Calu3 (cell line): Measurements from ENCODE around the gene ARSK. TPM values are rescaled to one million over a fixed set of nuclear protein-coding genes. Genes with fewer than 3 reads are reported as not detected.

ENCODE experiments used
- BruUV-seq: library from RNA; stranded (reverse); fragments of 400-500 nt; replicated peaks from 2 replicates; lab custom pipeline; 2021; lab: Mats Ljungman, UMichigan
- CTCF ChIA-PET: fragments of 300-600 bp; sonication (Branson Sonifier 250); formaldehyde crosslinking; loops from one replicate; lab custom pipeline; 2022; ENCODE audit warnings: antibody characterized with exemption; lab: Charles Lee
- DNase-seq: peaks from one replicate; pipeline ENCODE4 v3.0.0; 2022
- H3K27ac Mint-ChIP-seq: one replicate; pipeline ENCODE4 v1.8.0; 2022; ENCODE audit warnings: mixed read lengths; ENCODE audit not compliant: unreplicated experiment
- H3K27me3 Mint-ChIP-seq: one replicate; pipeline ENCODE4 v1.8.0; 2022; ENCODE audit warnings: mixed read lengths; ENCODE audit not compliant: unreplicated experiment
- H3K36me3 Mint-ChIP-seq: one replicate; pipeline ENCODE4 v1.8.0; 2022; ENCODE audit warnings: mild to moderate bottlenecking, moderate library complexity, mixed read lengths; ENCODE audit not compliant: insufficient read depth, unreplicated experiment
- H3K4me1 Mint-ChIP-seq: one replicate; pipeline ENCODE4 v1.8.0; 2022; ENCODE audit warnings: mild to moderate bottlenecking, low read depth, mixed read lengths; ENCODE audit not compliant: unreplicated experiment
- H3K4me3 Mint-ChIP-seq: one replicate; pipeline ENCODE4 v1.8.0; 2022; ENCODE audit warnings: mild to moderate bottlenecking, low read depth, moderate library complexity, mixed read lengths; ENCODE audit not compliant: unreplicated experiment
- H3K9me3 Mint-ChIP-seq: one replicate; pipeline ENCODE4 v1.8.0; 2022; ENCODE audit warnings: low read depth, mixed read lengths; ENCODE audit not compliant: unreplicated experiment
- CTCF ChIP-seq: fragments of 200-600 bp; IDR thresholded peaks from one replicate; pipeline ENCODE4 v1.8.0; 2022; ENCODE audit warnings: antibody characterized with exemption; ENCODE audit not compliant: unreplicated experiment
- intact Hi-C: fragments of 100-400 bp; cut with micrococcal nuclease; formaldehyde crosslinking; loops from one replicate; pipeline ENCODE4 v1.10.0; 2022; ENCODE audit not compliant: unreplicated experiment
- total RNA-seq: library from RNA; stranded (reverse); gene quantifications from 2 replicates; pipeline ENCODE4 v1.2.3, GENCODE V29; 2022

ARSK gene
- total RNA-seq, 1 experiment from 2014 or later = 6.6 TPM

- no peaks in the 10 kb centered on the region for H3K4me1 Mint-ChIP-seq
- H3K4me3 Mint-ChIP-seq = no peak overlapping the region
- H3K9me3 Mint-ChIP-seq = peaks cover 8% of the 10 kb centered on the region
- intact Hi-C loops = no loop called here
- no peaks in the 10 kb centered on the region for H3K36me3 Mint-ChIP-seq
- TF ChIP-seq CTCF = no peak
- H3K27ac Mint-ChIP-seq = no peak overlapping the region
- CTCF ChIA-PET = interaction anchor here (1.1 kb wide), 1 partner anchor 13 kb away, joined by 5 read pairs; no protein-coding TSS in a partner anchor
- H3K27me3 Mint-ChIP-seq = no peaks in the 10 kb centered on the region
- DNase-seq = no peak
- BruUV-seq = no TSS peak
Measured at GRCh38 chr5:95610546-95610945, 55.6 kb downstream of the ARSK start.

- no TSS peak for BruUV-seq
- no peak for DNase-seq
- intact Hi-C loops = no loop called here
- peaks cover 8% of the 10 kb centered on the region for H3K9me3 Mint-ChIP-seq
- no peaks in the 10 kb centered on the region for H3K4me1 Mint-ChIP-seq
- no peak overlapping the region for H3K4me3 Mint-ChIP-seq
- no peak for TF ChIP-seq CTCF
- H3K27me3 Mint-ChIP-seq = no peaks in the 10 kb centered on the region
- CTCF ChIA-PET = interaction anchor here (1.1 kb wide), 1 partner anchor 12 kb away, joined by 5 read pairs; no protein-coding TSS in a partner anchor
- H3K36me3 Mint-ChIP-seq = no peaks in the 10 kb centered on the region
- no peak overlapping the region for H3K27ac Mint-ChIP-seq
Measured at GRCh38 chr5:95611396-95611795, 56.5 kb downstream of the ARSK start.

- Mint-ChIP-seq H3K4me1 (no peaks in the 10 kb centered on the region), H3K36me3 (no peaks in the 10 kb centered on the region), H3K9me3 (peaks cover 8% of the 10 kb centered on the region), H3K4me3 (no peak overlapping the region), H3K27ac (no peak overlapping the region), H3K27me3 (no peaks in the 10 kb centered on the region)
- CTCF ChIA-PET = no interaction called here
- intact Hi-C loops = no loop called here
- no TSS peak for BruUV-seq
- no peak for DNase-seq
- no peak for TF ChIP-seq CTCF
Measured at GRCh38 chr5:95613514-95613913, 58.6 kb downstream of the ARSK start.

- CTCF ChIA-PET = no interaction called here
- no peak for TF ChIP-seq CTCF
- H3K36me3 Mint-ChIP-seq = no peaks in the 10 kb centered on the region
- peaks cover 8% of the 10 kb centered on the region for H3K4me1 Mint-ChIP-seq
- H3K9me3 Mint-ChIP-seq = peaks cover 8% of the 10 kb centered on the region
- H3K27me3 Mint-ChIP-seq = no peaks in the 10 kb centered on the region
- no TSS peak for BruUV-seq
- intact Hi-C loops = no loop called here
- H3K27ac Mint-ChIP-seq = no peak overlapping the region
- DNase-seq = no peak
- H3K4me3 Mint-ChIP-seq = no peak overlapping the region
Measured at GRCh38 chr5:95615164-95615467, 60.2 kb downstream of the ARSK start.

GRCh38 chr5:95617057-95617456 is 62.2 kb downstream of the ARSK start:
- BruUV-seq = no TSS peak
- Mint-ChIP-seq H3K27ac (no peak overlapping the region), H3K27me3 (peaks cover 8% of the 10 kb centered on the region), H3K9me3 (peaks cover 8% of the 10 kb centered on the region), H3K36me3 (peaks cover 10% of the 10 kb centered on the region), H3K4me3 (no peak overlapping the region), H3K4me1 (peaks cover 9% of the 10 kb centered on the region)
- DNase-seq = no peak
- no peak for TF ChIP-seq CTCF
- CTCF ChIA-PET = no interaction called here
- intact Hi-C loops = no loop called here
